Measurements from ENCODE around the gene SLC26A9.
A peak's percentile ranks its signal among the peaks of the same experiment; 100 is the strongest.
"Not testable (repeated sequence)": the region's sequence is repeated elsewhere in the genome, so short reads cannot be mapped to it uniquely, and the experiment has no call there.

The SLC26A9 gene

GRCh38 chr1:205924460-205924790 lies 18.8 kb downstream of the SLC26A9 start:
- no peak for DNase-seq (ENCODE audit: low read depth)

DNA sequence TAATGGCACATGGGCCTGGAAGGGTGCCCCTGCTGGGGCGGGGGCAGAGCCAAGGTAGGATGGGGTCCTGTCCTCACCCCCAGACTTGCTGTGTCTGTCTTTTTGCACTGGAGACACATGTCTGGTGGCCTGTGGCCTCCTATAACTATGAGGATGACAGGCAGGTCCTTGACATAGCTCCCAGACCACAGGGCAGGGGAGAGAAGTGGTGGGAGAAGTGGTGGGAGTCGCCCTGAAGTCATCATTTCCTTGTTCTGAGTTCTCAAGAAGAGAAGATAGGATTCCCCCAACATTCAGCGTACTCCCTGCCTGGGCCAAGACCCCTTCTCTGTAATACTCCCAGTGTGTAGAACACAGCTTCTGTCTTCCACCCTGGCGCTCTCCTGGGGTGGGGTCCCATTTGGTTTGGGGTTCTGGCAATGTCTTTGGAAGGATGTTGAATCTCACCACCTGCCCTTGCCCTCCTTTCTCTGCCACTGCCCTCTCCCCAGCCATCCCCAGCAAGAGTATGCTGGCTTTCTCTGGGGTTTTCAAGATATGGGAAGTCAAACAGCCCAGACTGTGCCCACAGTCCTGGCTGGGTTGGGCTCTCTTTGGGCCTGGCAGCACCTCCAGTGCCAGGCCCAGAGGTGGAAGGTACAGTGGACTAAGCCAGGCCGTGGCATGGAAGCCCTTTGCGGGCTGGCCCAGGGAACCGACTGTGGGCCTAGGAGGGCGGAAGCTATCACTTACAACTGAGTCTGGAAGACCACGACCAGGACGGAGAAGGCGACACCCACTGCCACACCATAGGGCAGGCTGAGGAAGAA lies 19.4 kb downstream of the SLC26A9 start:
- DNase-seq (ENCODE audit: low read depth) = no peak

- no peak for DNase-seq (ENCODE audit: low read depth)
Observed at GRCh38 chr1:205922806-205923205, 20.4 kb downstream of the SLC26A9 start.

GRCh38 chr1:205922314-205922713 lies 20.9 kb downstream of the SLC26A9 start:
- DNase-seq (ENCODE audit: low read depth) = no peak

GRCh38 chr1:205921570-205921909 lies 21.7 kb downstream of the SLC26A9 start:
- DNase-seq (ENCODE audit: low read depth) = no peak

GRCh38 chr1:205920861-205921569 lies 22.2 kb downstream of the SLC26A9 start:
- no peak for DNase-seq (ENCODE audit: low read depth)

- DNase-seq (ENCODE audit: low read depth) = no peak
Observed at GRCh38 chr1:205920159-205920558, 23.1 kb downstream of the SLC26A9 start.

GRCh38 chr1:205918955-205919746 lies 24.1 kb downstream of the SLC26A9 start:
- DNase-seq (ENCODE audit: low read depth) = peak; percentile 41

GRCh38 chr1:205917466-205918238 lies 25.6 kb downstream of the SLC26A9 start:
- DNase-seq (ENCODE audit: low read depth) = no peak

DNA sequence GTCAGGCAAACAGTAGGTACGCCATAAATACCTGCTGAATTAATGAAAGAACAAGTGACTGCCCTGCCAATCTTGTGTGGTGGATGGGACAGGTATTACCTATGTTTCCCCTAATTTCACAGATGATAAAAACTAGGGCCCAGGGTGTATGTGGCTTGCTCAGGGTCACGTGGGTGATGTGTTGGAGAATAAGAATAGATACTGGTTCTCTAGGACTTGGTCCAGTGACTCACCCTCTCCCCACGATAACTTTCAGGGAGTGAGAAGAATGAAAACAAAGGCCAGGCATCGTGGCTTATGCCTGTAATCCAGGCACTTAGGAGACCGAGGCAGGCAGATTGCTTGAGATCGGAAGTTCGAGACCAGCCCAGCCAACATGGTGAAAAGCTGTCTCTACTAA lies 26.7 kb downstream of the SLC26A9 start:
- no peak for DNase-seq (ENCODE audit: low read depth)

DNA sequence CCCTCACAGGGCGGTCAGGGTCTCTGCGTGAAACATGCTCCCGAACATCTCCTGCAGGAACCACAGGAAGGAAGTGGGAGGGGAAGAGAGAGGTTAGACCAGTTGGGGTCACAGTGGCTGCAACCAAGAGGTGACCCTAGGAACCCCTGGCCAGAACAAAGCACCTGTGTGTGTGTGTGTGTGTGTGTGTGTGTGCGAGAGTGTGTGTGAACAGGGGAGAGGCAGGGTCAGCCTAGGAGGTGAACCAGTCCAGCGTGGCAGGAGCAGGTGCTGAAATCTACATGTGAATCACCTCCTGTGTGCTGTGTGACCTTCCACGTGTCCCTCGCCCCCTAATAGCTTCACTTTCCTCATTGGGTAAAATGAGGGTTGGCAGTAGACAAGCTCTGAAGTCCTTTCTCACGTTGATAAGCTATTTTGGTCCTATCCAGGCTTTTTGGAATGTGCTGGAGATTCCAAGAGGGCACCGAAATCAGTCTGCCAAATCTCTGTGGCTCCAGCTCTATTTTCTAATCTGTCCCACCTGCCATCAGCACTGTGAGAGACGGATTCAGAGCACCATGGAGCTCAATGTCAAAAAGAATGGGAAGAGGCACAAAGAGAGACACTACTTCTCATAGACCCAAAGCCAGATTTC lies 27.8 kb downstream of the SLC26A9 start:
- no peak for DNase-seq (ENCODE audit: low read depth)

DNA sequence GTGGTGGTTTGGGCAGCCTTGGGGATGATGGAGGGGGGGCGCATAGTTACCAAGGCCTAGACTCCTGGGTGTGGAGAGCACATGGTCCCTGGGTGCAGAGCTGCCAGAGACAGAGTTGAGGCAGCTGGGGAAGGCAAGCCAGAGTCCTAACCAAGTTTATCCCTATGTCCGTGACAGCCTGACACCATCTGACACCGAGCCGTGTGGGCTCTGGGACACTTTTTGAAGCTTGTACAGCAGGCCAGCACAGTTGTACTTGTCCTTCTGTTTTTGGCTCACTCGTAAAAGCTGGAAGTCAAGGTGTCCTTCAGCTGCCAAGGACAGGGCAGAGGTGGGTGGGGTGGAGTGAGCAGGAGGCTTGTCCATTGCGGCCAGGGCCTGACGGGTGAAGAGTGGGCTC lies 28.5 kb downstream of the SLC26A9 start:
- DNase-seq (ENCODE audit: low read depth) = no peak

DNA sequence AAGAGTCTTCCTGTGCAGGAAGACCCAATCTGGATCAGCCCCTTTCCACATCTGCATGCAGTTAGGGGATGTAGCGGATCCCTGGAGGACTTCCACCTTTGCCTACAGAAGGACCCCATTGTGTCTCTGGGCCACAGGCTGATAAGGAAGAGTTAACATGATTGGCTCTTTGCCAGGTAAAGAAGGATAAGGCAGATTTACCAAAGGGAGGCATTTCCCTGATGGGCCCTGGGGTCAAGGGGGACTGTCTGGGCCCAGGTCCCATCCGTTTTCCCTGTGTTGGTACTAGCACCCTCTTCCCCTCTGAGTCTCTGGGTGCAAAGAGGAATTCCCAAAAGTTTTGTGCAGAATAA lies 29.1 kb downstream of the SLC26A9 start:
- DNase-seq (ENCODE audit: low read depth) = no peak

- no peak for DNase-seq (ENCODE audit: low read depth)
Observed at GRCh38 chr1:205913451-205914154, 29.7 kb downstream of the SLC26A9 start.

DNA sequence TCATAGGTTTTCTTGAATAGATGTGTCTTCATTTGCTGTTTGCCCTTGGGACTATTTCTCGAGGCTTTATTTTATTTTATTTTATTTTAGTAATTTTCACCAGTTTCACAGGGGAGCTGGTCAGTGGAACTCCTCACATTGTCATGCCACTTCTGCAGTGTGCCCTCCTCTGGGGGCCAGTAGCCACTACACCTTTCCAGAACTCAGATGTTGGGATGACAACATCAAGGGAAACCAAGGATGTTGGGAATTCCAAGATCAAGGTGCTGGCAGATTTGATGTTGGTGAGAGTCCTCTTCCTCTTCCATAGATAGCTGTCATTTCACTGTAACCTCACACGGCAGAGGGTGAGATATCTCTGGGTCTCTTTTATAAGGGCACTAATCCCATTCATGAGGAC lies 35.5 kb downstream of the SLC26A9 start:
- no peak for DNase-seq (ENCODE audit: low read depth)

DNA sequence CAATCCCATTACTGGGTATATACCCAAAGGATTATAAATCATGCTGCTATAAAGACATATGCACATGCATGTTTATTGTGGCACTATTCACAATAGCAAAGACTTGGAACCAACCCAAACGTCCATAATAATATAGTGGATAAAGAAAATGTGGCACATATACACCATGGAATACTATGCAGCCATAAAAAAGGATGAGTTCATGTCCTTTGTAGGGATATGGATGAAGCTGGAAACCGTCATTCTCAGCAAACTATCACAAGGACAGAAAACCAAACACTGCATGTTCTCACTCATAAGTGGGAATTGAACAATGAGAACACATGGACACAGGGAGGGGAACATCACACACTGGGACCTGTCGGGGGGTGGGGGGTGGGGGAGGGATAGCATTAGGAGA lies 38.2 kb downstream of the SLC26A9 start:
- not testable (repeated sequence) for DNase-seq (ENCODE audit: low read depth)

GRCh38 chr1:205896351-205896750 lies 46.9 kb downstream of the SLC26A9 start:
- no peak for DNase-seq (ENCODE audit: low read depth)

- not testable (repeated sequence) for DNase-seq (ENCODE audit: low read depth)
Observed at GRCh38 chr1:205894119-205894518, 49.1 kb downstream of the SLC26A9 start.

DNA sequence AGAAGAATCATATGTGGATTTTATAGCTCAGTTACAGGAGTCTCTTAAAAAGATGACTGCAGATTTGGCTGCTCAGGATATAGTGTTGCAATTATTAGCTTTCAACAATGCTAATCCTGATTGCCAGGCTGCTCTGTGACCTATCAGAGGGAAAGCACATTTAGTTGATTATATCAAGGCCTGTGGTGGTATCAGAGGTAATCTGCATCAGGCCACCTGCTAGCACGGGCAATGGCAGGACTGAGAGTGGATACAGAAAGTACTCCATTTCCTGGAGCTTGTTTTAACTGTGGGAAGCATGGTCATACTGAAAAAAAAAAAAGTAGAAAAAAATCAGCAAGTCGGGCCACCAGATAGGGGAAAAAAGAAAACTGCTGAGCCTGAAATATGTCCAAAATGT lies 51.1 kb downstream of the SLC26A9 start:
- not testable (repeated sequence) for DNase-seq (ENCODE audit: low read depth)

DNA sequence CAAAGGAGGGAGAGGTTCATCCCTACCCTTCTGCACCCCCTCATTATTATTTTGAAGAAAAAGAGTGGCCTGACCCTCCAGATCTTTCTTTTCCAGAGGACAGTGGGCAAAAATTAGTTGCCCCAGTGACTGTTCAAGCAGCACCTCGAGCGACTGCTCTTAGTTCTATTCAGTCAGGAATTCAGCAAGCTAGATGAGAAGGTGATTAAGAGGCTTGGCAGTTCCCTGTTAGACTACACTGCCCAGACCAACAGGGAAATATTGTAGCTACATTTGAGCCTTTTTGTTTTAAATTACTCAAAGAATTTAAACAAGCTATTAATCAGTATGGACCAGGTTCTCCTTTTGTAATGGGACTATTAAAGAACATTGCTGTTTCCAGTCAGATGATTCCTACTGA lies 51.8 kb downstream of the SLC26A9 start:
- DNase-seq (ENCODE audit: low read depth) = not testable (repeated sequence)

DNA sequence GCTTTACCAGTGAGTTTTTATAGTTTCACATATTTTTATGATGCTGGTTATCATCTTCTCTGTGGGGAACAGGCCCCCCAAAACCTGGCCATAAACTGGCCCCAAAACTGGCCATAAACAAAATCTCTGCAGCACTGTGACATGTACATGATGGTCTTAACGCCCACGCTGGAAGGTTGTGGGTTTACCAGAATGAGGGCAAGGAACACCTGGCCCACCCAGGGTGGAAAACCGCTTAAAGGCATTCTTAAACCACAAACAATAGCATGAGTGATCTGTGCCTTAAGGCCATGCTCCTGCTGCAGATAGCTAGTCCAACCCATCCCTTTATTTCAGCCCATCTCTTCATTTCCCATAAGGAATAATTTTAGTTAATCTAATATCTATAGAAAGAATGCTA lies 52.6 kb downstream of the SLC26A9 start:
- not testable (repeated sequence) for DNase-seq (ENCODE audit: low read depth)
